B cell (primary cell): Measurements from ENCODE around the gene GGT1. TPM values are rescaled to one million over a fixed set of nuclear protein-coding genes. Genes with fewer than 3 reads are reported as not detected.
"Not testable (repeated sequence)": the region's sequence is repeated elsewhere in the genome, so short reads cannot be mapped to it uniquely, and the experiment has no call there.

Experiments used
- ATAC-seq: fragments of 200-7000 bp; cut with Tn5 transposase; one replicate; pipeline ENCODE4 v1.10.0; 2021; ENCODE audit warnings: low read depth, mild to moderate bottlenecking, moderate number of reproducible peaks, moderate library complexity
- CTCF ChIA-PET: fragments of 350-600 bp; sonication (Branson Sonifier 250); formaldehyde crosslinking; loops from one replicate; lab custom pipeline; 2021; ENCODE audit warnings: antibody characterized with exemption, inconsistent platforms; lab: Charles Lee
- POLR2A ChIA-PET: fragments of 350-600 bp; sonication (Branson Sonifier 250); formaldehyde crosslinking; loops from one replicate; lab custom pipeline; 2021; ENCODE audit warnings: antibody characterized with exemption; lab: Charles Lee
- DNase-seq: peaks from one replicate; pipeline ENCODE4 v3.0.0; 2013
- H2AFZ ChIP-seq: 2 replicates; pipeline ENCODE4 v1.6.1; 2012; ENCODE audit warnings: mild to moderate bottlenecking, low read depth, low read length; ENCODE audit not compliant: insufficient read depth, poor library complexity, severe bottlenecking
- H3K27ac ChIP-seq, 2 donors: 1 replicate in 1 of 2; 2 replicates in 1 of 2; pipeline ENCODE4 v1.5.1; 2012 to 2013; ENCODE audit warnings: low read length in 2 of 2, mild to moderate bottlenecking in 2 of 2, moderate library complexity in 1 of 2
- H3K27me3 ChIP-seq, 4 experiments: fragments of 200-600 bp in 1 of 4; sonication (generic) in 1 of 4; replicated peaks in 1 of 4; 1 replicate in 2 of 4; 2 replicates in 2 of 4; pipeline versions ENCODE4 v1.6.1 to v1.7.0; 2013 to 2016; ENCODE audit warnings: low read length in 3 of 4, mild to moderate bottlenecking in 2 of 4, mixed read lengths in 1 of 4, moderate library complexity in 1 of 4; ENCODE audit not compliant: insufficient read depth in 4 of 4, control insufficient read depth in 3 of 4; ENCODE audit errors: control extremely low read depth in 1 of 4
- H3K36me3 ChIP-seq, 2 experiments: replicated peaks in 1 of 2; 1 replicate in 1 of 2; 2 replicates in 1 of 2; pipeline versions ENCODE4 v1.6.1 to v1.7.1; 2013; ENCODE audit warnings: low read length in 1 of 2; ENCODE audit not compliant: insufficient read depth in 2 of 2, control insufficient read depth in 1 of 2; ENCODE audit errors: control extremely low read depth in 1 of 2, extremely low read depth in 1 of 2
- H3K4me1 ChIP-seq, 2 donors: fragments of 200-600 bp in 1 of 2; sonication (generic) in 1 of 2; 1 replicate in 1 of 2; 2 replicates in 1 of 2; pipeline versions ENCODE4 v1.5.1 to v1.6.1; 2013 to 2017; ENCODE audit warnings: low read length in 2 of 2; ENCODE audit not compliant: control insufficient read depth in 2 of 2, insufficient read depth in 2 of 2
- H3K4me2 ChIP-seq: replicated peaks from 2 replicates; pipeline ENCODE3; 2012; ENCODE audit warnings: mild to moderate bottlenecking, low read depth, low read length; ENCODE audit not compliant: poor library complexity, severe bottlenecking
- H3K4me3 ChIP-seq, 5 experiments: fragments of 200-600 bp in 1 of 5; sonication (generic) in 1 of 5; 1 replicate in 3 of 5; 2 replicates in 2 of 5; pipeline versions ENCODE4 v1.5.1 to v1.7.0; 2011 to 2016; ENCODE audit warnings: low read length in 4 of 5, mild to moderate bottlenecking in 4 of 5, low read depth in 2 of 5, control low read depth in 1 of 5, moderate library complexity in 1 of 5; ENCODE audit not compliant: insufficient read depth in 1 of 5; ENCODE audit errors: control extremely low read depth in 1 of 5, extremely low read depth in 1 of 5
- H3K79me2 ChIP-seq: fragments of 200-600 bp; sonication (generic); one replicate; pipeline ENCODE4 v1.6.0; 2016; ENCODE audit warnings: low read length; ENCODE audit not compliant: control insufficient read depth, insufficient read depth
- H3K9ac ChIP-seq: fragments of 200-600 bp; sonication (generic); 2 replicates; pipeline ENCODE4 v1.6.1; 2017; ENCODE audit warnings: mild to moderate bottlenecking, low read length, moderate library complexity
- H3K9me3 ChIP-seq, 3 donors: one replicate each; pipeline versions ENCODE4 v1.6.1 to v1.7.1; 2013; ENCODE audit warnings: low read length in 2 of 3; ENCODE audit not compliant: control insufficient read depth in 2 of 3, insufficient read depth in 1 of 3; ENCODE audit errors: control extremely low read depth in 1 of 3
- H4K20me1 ChIP-seq: 2 replicates; pipeline ENCODE4 v1.6.0; 2012; ENCODE audit warnings: mild to moderate bottlenecking, low read length; ENCODE audit not compliant: insufficient read depth, control insufficient read depth, poor library complexity, severe bottlenecking
- H3K27ac Mint-ChIP-seq: one replicate; pipeline ENCODE4 v1.8.0; 2021; ENCODE audit warnings: mixed read lengths
- H3K27me3 Mint-ChIP-seq: one replicate; pipeline ENCODE4 v1.8.0; 2021; ENCODE audit warnings: mixed read lengths
- H3K4me1 Mint-ChIP-seq: one replicate; pipeline ENCODE4 v1.8.0; 2021; ENCODE audit warnings: mixed read lengths
- H3K4me3 Mint-ChIP-seq: one replicate; pipeline ENCODE4 v1.8.0; 2021; ENCODE audit warnings: mixed read lengths
- H3K9me3 Mint-ChIP-seq: one replicate; pipeline ENCODE4 v1.8.0; 2022; ENCODE audit warnings: mixed read lengths; ENCODE audit not compliant: insufficient read depth
- WGBS: methylation state at CpG from one replicate; pipeline ENCODE4 v1.1.5; 2013; ENCODE audit warnings: missing lambda C conversion rate; ENCODE audit not compliant: insufficient coverage; 5-methylcytosine and 5-hydroxymethylcytosine counted together
- intact Hi-C: fragments of 100-400 bp; cut with micrococcal nuclease; formaldehyde crosslinking; loops from one replicate; pipeline ENCODE4 v1.10.0; 2022
- polyA plus RNA-seq: library from polyadenylated mRNA; depleted of rRNA; stranded (reverse); fragments of >200 nt; gene quantifications from 2 replicates; pipeline ENCODE4 v1.2.3, GENCODE V29; 2012
- total RNA-seq, 2 donors: library from RNA; stranded (reverse); fragments of 120-200 nt in 1 of 2; gene quantifications; 1 replicate in 1 of 2; 2 replicates in 1 of 2; pipeline versions ENCODE4 v1.2.3 to v1.2.4, GENCODE V29; 2013 to 2022

The GGT1 gene
- total and polyA plus RNA-seq, 2 donors (not counting 1 experiment from before 2014, with no cell fraction given) = 7.8 to 22.1 TPM

GRCh38 chr22:24614794-24615193 is 11.8 kb downstream of the GGT1 start:
- intact Hi-C loops, H3K27ac Mint-ChIP-seq, H3K4me1 Mint-ChIP-seq, H3K27me3 Mint-ChIP-seq, H3K27ac ChIP-seq, H4K20me1 ChIP-seq, POLR2A ChIA-PET, H3K4me2 ChIP-seq, H3K27me3 ChIP-seq, H3K4me3 Mint-ChIP-seq, H3K4me3 ChIP-seq, H3K79me2 ChIP-seq, H3K9me3 ChIP-seq, H3K4me1 ChIP-seq, H2AFZ ChIP-seq, H3K9ac ChIP-seq, DNase-seq, H3K9me3 Mint-ChIP-seq, H3K36me3 ChIP-seq, CTCF ChIA-PET, ATAC-seq: not testable (repeated sequence)
- 100% methylated on average over 2 of the region's 15 CpGs for WGBS

- H3K4me2 ChIP-seq, H3K4me1 Mint-ChIP-seq, DNase-seq, ATAC-seq, intact Hi-C loops, H2AFZ ChIP-seq, H3K79me2 ChIP-seq, H3K9ac ChIP-seq, H3K27ac Mint-ChIP-seq, H4K20me1 ChIP-seq, H3K9me3 Mint-ChIP-seq, H3K4me3 ChIP-seq, CTCF ChIA-PET, H3K27me3 Mint-ChIP-seq, H3K4me3 Mint-ChIP-seq, H3K9me3 ChIP-seq, H3K4me1 ChIP-seq, H3K36me3 ChIP-seq, POLR2A ChIA-PET, H3K27ac ChIP-seq, H3K27me3 ChIP-seq: not testable (repeated sequence)
- WGBS = no CpG with 5 or more reads among the region's 5 CpGs
Observed at GRCh38 chr22:24621244-24621643, 18.3 kb downstream of the GGT1 start.

GRCh38 chr22:24622596-24622995 is 19.6 kb downstream of the GGT1 start:
- H3K36me3 ChIP-seq, H3K9me3 ChIP-seq, H3K4me1 Mint-ChIP-seq, H3K27ac ChIP-seq, DNase-seq, H3K27me3 ChIP-seq, H3K27me3 Mint-ChIP-seq, H4K20me1 ChIP-seq, POLR2A ChIA-PET, H3K9ac ChIP-seq, intact Hi-C loops, H3K4me2 ChIP-seq, H3K9me3 Mint-ChIP-seq, H3K27ac Mint-ChIP-seq, H3K79me2 ChIP-seq, H3K4me1 ChIP-seq, H3K4me3 Mint-ChIP-seq, CTCF ChIA-PET, H2AFZ ChIP-seq, H3K4me3 ChIP-seq, ATAC-seq: not testable (repeated sequence)
- WGBS = 0% methylated on average over 1 of the region's 2 CpGs

GRCh38 chr22:24627911-24628310 is 24.9 kb downstream of the GGT1 start:
- H3K36me3 ChIP-seq, H3K4me3 Mint-ChIP-seq, intact Hi-C loops, H3K4me1 ChIP-seq, H3K79me2 ChIP-seq, H3K9me3 Mint-ChIP-seq, DNase-seq, ATAC-seq, H3K9ac ChIP-seq, H4K20me1 ChIP-seq, H3K4me1 Mint-ChIP-seq, H3K27me3 Mint-ChIP-seq, H2AFZ ChIP-seq, H3K27ac Mint-ChIP-seq, H3K9me3 ChIP-seq, H3K4me2 ChIP-seq, CTCF ChIA-PET, POLR2A ChIA-PET, H3K27me3 ChIP-seq, H3K4me3 ChIP-seq, H3K27ac ChIP-seq: not testable (repeated sequence)
- 95% methylated on average over 7 of the region's 16 CpGs for WGBS
